HG02938 (cell line): ENCODE data around the gene SIX6.

Experiments
- ATAC-seq: cut with Tn5 transposase; IDR thresholded peaks from one replicate; pipeline ENCODE4 v1.9.1; 2021; ENCODE audit warnings: mild to moderate bottlenecking, moderate library complexity; ENCODE audit not compliant: unreplicated experiment

The SIX6 gene

DNA sequence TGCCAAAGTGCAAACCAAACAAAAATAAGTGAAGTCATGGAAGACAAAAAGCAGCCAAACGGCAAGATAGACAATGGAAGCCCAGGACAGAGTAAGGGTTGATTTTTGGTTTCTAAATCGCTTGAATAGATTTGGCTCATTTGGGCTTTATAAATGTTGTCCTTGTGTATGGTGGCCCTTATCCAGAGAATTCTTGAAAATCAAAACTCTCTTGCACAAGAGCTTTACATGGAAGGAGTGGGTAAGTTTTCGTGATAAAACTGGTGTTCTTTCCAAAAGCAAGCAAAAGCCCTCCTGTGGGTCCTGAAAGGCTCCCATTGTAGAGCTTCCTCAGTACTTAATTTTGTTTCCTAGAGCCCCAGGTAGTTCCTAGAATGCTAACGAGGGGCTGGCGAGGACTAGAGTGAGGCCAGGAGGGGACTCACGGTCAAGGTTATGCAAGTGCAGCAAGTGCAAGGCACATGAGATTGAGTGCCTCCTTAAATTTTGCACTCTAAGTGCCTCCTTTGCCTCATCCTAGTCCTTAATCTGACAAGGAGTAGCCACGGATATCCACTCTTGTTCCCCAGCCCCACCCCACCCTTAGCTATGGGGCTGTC is 4.1 kb downstream of the SIX6 start:
- ATAC-seq: no peak

DNA sequence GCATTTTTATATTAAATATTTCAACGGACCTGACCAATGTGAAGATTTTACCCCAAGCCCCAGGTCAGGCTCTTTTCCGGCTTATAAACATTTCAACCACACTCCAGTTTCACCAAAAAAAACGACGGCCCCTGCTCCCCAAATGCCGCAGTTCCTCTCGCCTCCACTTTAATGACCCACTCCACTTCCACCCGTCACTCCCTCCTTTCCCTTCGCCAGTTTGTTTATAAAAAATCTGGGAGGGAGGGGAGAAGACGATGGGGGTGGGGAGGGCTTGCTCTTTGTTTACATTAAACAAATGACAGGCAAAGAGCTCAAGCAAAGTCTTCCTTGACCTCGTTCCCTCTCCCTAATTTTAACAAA is 5.4 kb downstream of the SIX6 start:
- ATAC-seq: no peak

DNA sequence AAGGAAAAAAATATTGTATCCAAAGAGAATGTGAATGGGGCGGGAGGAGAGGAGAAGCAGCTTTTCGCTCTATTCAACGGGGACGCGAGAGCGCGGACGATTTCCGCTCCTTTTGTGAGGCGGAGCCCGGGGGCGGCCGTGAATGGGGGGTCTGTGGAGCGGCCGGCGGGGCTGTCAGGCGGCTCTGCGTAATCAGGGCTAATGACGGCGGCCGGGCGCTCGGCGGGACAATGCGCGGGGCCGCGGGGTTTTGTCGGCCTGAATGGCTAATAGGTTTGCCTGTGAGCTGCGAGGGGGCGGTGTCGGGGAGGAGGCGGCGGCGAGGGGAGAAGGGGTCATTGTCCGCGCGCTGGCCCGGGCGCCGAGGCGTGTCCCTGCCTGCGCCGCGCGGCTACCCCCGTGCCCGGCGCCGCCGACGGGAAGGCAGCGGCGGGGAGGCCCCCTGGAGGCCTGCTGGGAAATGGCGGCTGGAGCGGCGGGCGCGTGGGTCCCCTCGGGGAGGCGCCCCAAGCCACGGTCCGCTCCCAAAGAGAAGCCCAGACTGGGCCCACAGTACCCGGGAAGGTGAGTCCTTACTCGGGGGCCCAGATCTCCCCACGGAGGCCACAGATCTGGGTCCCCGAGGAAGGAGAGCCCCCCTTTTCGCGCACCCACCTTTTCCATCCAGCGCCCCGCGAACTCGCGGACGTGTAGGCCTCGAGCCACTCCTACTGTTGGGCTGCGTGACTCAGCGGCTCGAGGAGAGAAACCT is 6.0 kb downstream of the SIX6 start:
- no peak for ATAC-seq

DNA sequence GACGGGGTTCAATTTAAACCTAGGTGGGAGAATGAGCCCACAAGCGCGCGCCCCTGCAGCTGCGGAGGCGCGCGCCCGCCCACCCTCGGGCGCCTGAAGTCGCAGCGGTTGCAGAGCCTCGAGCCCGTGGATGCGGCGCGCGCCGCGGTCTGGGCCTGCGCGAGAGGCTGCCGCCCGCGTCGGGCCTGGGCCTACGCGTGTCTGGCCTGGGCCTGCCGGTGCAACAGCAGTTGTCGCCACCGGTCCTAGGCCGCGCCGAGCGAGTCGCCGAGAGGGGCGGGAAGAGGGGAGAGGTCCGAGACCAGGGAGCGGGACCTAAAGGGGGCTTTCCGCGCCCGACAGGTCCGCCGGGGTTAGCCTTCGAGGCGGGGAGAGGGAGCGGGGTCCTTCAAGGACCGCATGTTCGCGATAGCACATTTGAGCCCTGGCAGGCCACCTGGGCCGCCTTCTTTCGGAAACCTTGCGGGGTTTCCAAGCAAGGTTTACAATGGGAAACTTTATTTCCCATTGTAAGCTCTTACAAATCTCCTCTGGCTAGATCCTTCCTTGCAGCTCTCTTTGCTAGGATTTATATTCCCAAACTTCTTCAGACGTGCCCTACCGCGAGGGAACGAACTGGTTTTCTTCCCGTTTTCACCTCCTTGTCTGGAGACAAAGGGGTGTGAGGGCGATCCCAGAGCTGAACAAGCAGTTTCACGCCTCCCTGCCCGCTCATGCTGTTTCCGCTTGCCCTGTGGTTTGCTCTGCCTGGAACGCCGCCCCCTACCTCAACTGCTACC is 6.8 kb downstream of the SIX6 start:
- ATAC-seq: no peak

DNA sequence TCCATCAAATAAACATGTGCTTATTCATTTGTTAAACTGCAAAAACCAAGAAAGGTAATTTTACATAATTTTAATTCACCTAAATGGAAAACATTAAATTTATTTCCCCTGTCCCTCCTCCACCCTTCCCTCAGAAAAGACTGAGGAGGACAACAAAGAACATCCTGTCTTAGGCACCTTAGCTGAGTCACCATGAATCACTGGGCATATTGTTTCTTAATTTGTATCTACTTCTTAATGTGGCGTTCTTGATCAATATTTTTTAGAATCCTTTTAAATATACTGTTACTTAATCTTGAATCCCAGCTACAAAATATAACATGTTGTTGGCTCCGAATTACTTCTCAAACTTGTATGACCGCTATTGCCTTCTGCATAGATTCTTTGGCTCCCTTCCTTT is 23.5 kb downstream of the SIX6 start:
- no peak for ATAC-seq

DNA sequence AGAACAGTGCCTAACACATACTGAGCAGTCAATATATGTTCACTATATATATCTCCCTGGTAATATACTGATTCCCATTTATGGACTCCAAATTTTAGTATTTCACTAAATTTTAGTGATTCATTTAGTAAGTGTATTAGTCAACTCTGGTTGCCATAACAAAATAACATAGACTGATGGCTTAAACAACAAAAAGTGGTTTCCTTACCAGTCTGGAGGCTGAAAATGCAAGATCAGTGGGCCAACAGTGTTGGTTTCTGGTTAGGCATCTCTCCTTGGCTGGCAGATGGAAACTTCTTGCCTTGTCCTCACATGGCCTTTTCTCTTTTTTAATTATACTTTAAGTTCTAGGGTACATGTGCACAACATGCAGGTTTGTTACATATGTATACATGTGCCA is 28.7 kb downstream of the SIX6 start:
- no peak for ATAC-seq

DNA sequence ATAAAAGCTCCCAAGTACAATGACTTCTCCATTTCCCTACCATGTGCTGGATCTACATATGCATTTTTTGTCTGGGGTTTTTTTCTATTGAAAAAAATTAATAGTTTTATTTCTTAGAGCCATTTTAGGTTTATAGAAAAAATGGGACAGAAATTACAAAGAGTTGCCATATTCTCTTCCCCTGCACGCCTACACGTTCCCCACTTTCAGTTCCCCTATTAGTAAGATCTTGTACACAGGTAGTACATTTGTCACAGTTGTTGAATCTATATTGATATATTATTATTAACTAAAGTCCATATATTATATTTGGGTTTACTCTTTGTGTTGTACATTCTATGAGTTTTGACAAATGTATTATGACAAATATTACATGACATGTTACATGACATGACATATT is 35.7 kb downstream of the SIX6 start:
- ATAC-seq: no peak

DNA sequence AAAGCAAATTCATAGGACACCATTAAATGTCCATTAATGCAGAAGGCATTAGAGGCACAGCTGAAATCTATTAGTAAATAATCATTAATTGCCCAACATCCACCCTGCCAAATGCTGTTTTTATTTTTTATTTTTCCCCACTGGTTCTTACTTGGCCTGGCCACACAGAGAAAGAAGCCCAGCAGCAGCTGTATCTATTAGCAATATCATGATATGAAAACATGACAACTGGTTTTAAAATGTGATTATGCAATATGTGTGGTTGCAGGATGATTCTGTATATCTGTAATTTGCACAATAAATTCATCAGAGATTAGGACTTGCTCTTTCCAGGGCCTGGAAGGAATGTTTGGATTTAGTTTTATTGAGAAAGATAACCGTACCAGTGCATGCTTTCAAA is 44.9 kb downstream of the SIX6 start:
- ATAC-seq: no peak

DNA sequence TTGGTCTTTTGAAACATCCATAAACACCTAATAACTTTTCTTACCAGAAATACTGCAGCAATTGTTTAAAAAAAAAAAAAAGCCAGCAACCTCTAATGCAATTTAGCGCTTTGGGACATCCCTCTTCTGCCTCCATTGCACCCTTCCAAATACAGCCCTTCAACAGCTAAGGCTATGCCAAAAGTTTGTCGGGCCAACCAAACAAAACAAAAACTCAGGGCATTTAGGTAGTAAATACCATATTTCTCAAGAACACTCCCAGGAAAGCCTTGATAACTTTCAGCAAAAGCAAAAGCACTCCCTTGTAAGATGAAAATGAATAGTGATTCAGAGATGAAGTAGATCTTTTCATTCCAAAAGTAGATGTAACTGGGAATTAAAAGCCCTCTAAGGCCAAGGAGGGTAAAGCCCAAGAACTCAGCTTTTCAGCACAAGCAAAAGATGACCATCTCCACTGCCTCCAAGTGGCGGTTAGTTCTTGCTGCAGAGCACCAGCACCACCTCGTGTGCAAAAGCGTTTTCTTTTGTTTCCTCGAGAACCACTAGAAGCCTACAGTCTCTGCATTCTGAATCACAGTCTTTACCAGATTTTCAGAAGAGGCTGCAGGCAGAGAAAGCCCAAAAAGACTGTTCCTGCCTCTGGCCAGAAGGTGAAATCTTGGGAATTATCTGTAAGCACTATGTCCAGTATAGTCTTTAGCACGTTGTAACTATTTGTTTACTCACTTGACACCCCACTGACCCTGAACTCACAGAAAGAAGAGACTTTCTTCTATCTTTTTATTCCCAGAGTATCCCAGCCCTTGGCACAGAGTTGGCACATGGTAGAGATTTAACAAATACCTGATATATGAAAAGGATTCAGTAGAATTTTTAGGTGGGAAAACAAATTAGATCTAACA is 53.1 kb downstream of the SIX6 start:
- peak; percentile 82 for ATAC-seq
